A549 (cell line): Measurements from ENCODE around the gene AP1M1. TPM values are rescaled to one million over a fixed set of nuclear protein-coding genes. Genes with fewer than 3 reads are reported as not detected.

Experiments
- ATAC-seq, 2 experiments: fragments of 200-7000 bp in 1 of 2; fragments of >200 bp in 1 of 2; cut with Nextera tagmentation in 1 of 2; cut with Tn5 transposase in 1 of 2; 3 replicates each; pipeline versions ENCODE4 v1.8.0 to v1.9.1; 2018 to 2020; ENCODE audit warnings: mild to moderate bottlenecking in 1 of 2, moderate library complexity in 1 of 2
- CTCF ChIA-PET: fragments of 300-600 bp; sonication (Branson Sonifier 250); formaldehyde crosslinking; extraction: SDS; loops from one replicate; lab custom pipeline; 2021; ENCODE audit warnings: antibody characterized with exemption, inconsistent platforms; lab: Yijun Ruan, JAX
- POLR2A ChIA-PET: fragments of 350-600 bp; formaldehyde crosslinking; extraction: SDS; loops from one replicate; lab custom pipeline; 2021; ENCODE audit warnings: antibody characterized with exemption, inconsistent platforms; lab: Yijun Ruan, JAX
- DNase-seq, 2 experiments: peaks; one replicate each; pipeline versions ENCODE4 v3.0.0 to v3.0.0-alpha.2; 2011 to 2016; ENCODE audit warnings: low read depth in 1 of 2, low spot score in 1 of 2
- FAIRE-seq: peaks from 2 replicates; lab custom pipeline; 2011; peaks lifted over from hg19 to GRCh38; lab: Jason Lieb, UNC
- H3K27ac ChIP-seq, 2 experiments: fragments of >200 bp; sonication (Bioruptor Twin); formaldehyde crosslinking; 3 replicates each; pipeline ENCODE4 v1.5.1; 2016 to 2017
- H3K4me1 ChIP-seq: fragments of >200 bp; sonication (Bioruptor Twin); formaldehyde crosslinking; 3 replicates; pipeline ENCODE4 v1.6.1; 2016
- H3K4me2 ChIP-seq: fragments of >200 bp; sonication (Bioruptor Twin); formaldehyde crosslinking; 3 replicates; pipeline ENCODE4 v1.6.1; 2016
- H3K4me3 ChIP-seq: fragments of >200 bp; sonication (Bioruptor Twin); formaldehyde crosslinking; 3 replicates; pipeline ENCODE4 v1.5.1; 2016
- H3K9me3 ChIP-seq: fragments of >200 bp; sonication (Bioruptor Twin); formaldehyde crosslinking; 3 replicates; pipeline ENCODE4 v1.6.1; 2016
- ATOH8 ChIP-seq: fragments of 250-450 bp; sonication (Bioruptor Pico); IDR thresholded peaks from 2 replicates; pipeline ENCODE4 v1.5.0; 2020; ENCODE audit warnings: low read depth, mild to moderate bottlenecking, moderate library complexity
- BCL3 ChIP-seq: fragments of >200 bp; sonication (Bioruptor Twin); formaldehyde crosslinking; IDR thresholded peaks from 3 replicates; pipeline ENCODE4 v1.6.1; 2016
- CBX2 ChIP-seq: fragments of 200-600 bp; sonication (generic); IDR thresholded peaks from 2 replicates; pipeline ENCODE4 v1.6.1; 2016; ENCODE audit warnings: low read depth, mild to moderate bottlenecking, borderline replicate concordance
- CBX8 ChIP-seq: fragments of 200-600 bp; sonication (generic); IDR thresholded peaks from 2 replicates; pipeline ENCODE4 v1.6.1; 2016
- CEBPB ChIP-seq, 2 experiments: fragments of >200 bp in 1 of 2; sonication (Bioruptor Twin) in 1 of 2; formaldehyde crosslinking in 1 of 2; IDR thresholded peaks; 2 replicates each; pipeline ENCODE4 v1.6.1; 2012 to 2016
- EHMT2 ChIP-seq: fragments of 200-600 bp; sonication (generic); IDR thresholded peaks from 2 replicates; pipeline ENCODE4 v1.6.1; 2016; ENCODE audit warnings: antibody characterized with exemption, low read depth, mild to moderate bottlenecking, moderate library complexity
- ELK1 ChIP-seq: fragments of 150-350 bp; IDR thresholded peaks from 2 replicates; pipeline ENCODE4 v1.6.1; 2014; ENCODE audit warnings: low read depth, mild to moderate bottlenecking, low read length
- FOSB ChIP-seq: fragments of 250-450 bp; sonication (Bioruptor Pico); IDR thresholded peaks from 2 replicates; pipeline ENCODE4 v1.5.0; 2020; ENCODE audit warnings: mild to moderate bottlenecking, moderate library complexity
- HDAC2 ChIP-seq: fragments of 200-600 bp; sonication (generic); IDR thresholded peaks from 2 replicates; pipeline ENCODE4 v1.6.1; 2016
- HOXB13 ChIP-seq: fragments of 250-450 bp; sonication (Bioruptor Pico); IDR thresholded peaks from 2 replicates; pipeline ENCODE4 v1.5.0; 2020; ENCODE audit warnings: low read depth, mild to moderate bottlenecking, moderate library complexity
- JUN ChIP-seq, 2 experiments: fragments of >200 bp; sonication (Bioruptor Twin); formaldehyde crosslinking; IDR thresholded peaks; 2 replicates in 1 of 2; 3 replicates in 1 of 2; pipeline ENCODE4 v1.6.1; 2016 to 2017
- KDM5A ChIP-seq: fragments of 200-600 bp; sonication (generic); IDR thresholded peaks from 2 replicates; pipeline ENCODE4 v1.6.1; 2016; ENCODE audit warnings: antibody characterized with exemption, mild to moderate bottlenecking
- NR3C1 ChIP-seq: fragments of >200 bp; sonication (Bioruptor Twin); formaldehyde crosslinking; IDR thresholded peaks from 3 replicates; pipeline ENCODE4 v1.6.1; 2017
- POLR2A ChIP-seq: IDR thresholded peaks from 2 replicates; pipeline ENCODE4 v1.6.1; 2012; ENCODE audit warnings: mild to moderate bottlenecking, low read length
- POLR2AphosphoS2 ChIP-seq: conservative IDR thresholded peaks from 2 replicates; pipeline ENCODE4 v1.6.1; 2012; ENCODE audit warnings: low read length, improper control_type of control experiment, inconsistent platforms
- RAD21 ChIP-seq, 2 experiments: fragments of >200 bp in 1 of 2; sonication (Bioruptor Twin) in 1 of 2; formaldehyde crosslinking in 1 of 2; IDR thresholded peaks in 1 of 2; conservative IDR thresholded peaks in 1 of 2; 2 replicates in 1 of 2; 3 replicates in 1 of 2; pipeline ENCODE4 v1.6.1; 2012 to 2018; ENCODE audit warnings: inconsistent platforms in 1 of 2
- RCOR1 ChIP-seq: fragments of 150-350 bp; IDR thresholded peaks from 2 replicates; pipeline ENCODE4 v1.6.1; 2014; ENCODE audit warnings: antibody characterized with exemption, low read length, low read depth
- RNF2 ChIP-seq: fragments of 200-600 bp; sonication (generic); IDR thresholded peaks from 2 replicates; pipeline ENCODE4 v1.6.1; 2016; ENCODE audit warnings: low read depth, mild to moderate bottlenecking, antibody characterized with exemption, moderate library complexity, borderline replicate concordance
- SREBF2 ChIP-seq: fragments of 450-650 bp; IDR thresholded peaks from 2 replicates; pipeline ENCODE4 v1.6.1; 2014; ENCODE audit warnings: mild to moderate bottlenecking, moderate library complexity
- ZNF302 ChIP-seq: fragments of 250-450 bp; sonication (Bioruptor Pico); IDR thresholded peaks from 2 replicates; pipeline ENCODE4 v1.9.0; 2021; ENCODE audit warnings: inconsistent platforms, mild to moderate bottlenecking, moderate library complexity
- WGBS: methylation state at CpG from one replicate; pipeline ENCODE4 v1.1.6; 2017; ENCODE audit errors: missing lambda C conversion rate; 5-methylcytosine and 5-hydroxymethylcytosine counted together
- polyA plus RNA-seq, 4 experiments: library from polyadenylated mRNA; depleted of rRNA in 3 of 4; stranded (reverse); fragments of >200 nt; fragmentation: RNase III in 1 of 4; extraction: RNeasy Plus Mini Kit Qiagen cat#74134 plus additional on column Dnase treatment in 1 of 4; gene quantifications; 2 replicates in 3 of 4; 3 replicates in 1 of 4; pipeline ENCODE4 v1.2.3, GENCODE V29; 2011 to 2017
- TF ChIP-seq, protein P1 (sequence below): fragments of >200 bp; sonication (Bioruptor Twin); formaldehyde crosslinking; IDR thresholded peaks from 2 replicates; pipeline ENCODE4 v1.6.1; 2016
- TF ChIP-seq, protein P2 (sequence below): fragments of 450-650 bp; IDR thresholded peaks from 2 replicates; pipeline ENCODE4 v1.6.1; 2014; ENCODE audit warnings: antibody characterized with exemption

Gene AP1M1
- polyA plus RNA-seq, 2 of the 4 experiments (the other 2 are of a cell fraction): 42.5 to 63.0 TPM

GRCh38 chr19:16210168-16210567 lies 12.5 kb downstream of the AP1M1 start:
- Histone ChIP-seq H3K4me3 (no peak overlapping the region), H3K4me1 (no peaks in the 10 kb centered on the region), H3K4me2 (no peak overlapping the region), H3K9me3 (no peaks in the 10 kb centered on the region), H3K27ac (no peak overlapping the region)
- no peak for TF ChIP-seq ATOH8 (CRISPR knock-in tag)
- TF ChIP-seq, protein P1, sequence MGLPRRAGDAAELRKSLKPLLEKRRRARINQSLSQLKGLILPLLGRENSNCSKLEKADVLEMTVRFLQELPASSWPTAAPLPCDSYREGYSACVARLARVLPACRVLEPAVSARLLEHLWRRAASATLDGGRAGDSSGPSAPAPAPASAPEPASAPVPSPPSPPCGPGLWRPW: no peak
- TF ChIP-seq RAD21 (conservative IDR thresholded peaks at IDR 0.05 in 1 of 2, IDR thresholded peaks at IDR 0.05 in 1 of 2): no peak
- no peak for TF ChIP-seq CBX8
- TF ChIP-seq CBX2: no peak
- TF ChIP-seq EHMT2: no peak
- FAIRE-seq: no peak
- 84% methylated on average over 4 of the region's 4 CpGs for WGBS
- no peak for ATAC-seq
- DNase-seq: no peak
- POLR2A ChIA-PET: interaction anchor here (0.5 kb wide), 1 partner anchor 15 kb away, joined by 4 read pairs; no protein-coding TSS in a partner anchor
- CTCF ChIA-PET: interaction anchor here (0.6 kb wide), 1 partner anchor 173 kb away, joined by 3 read pairs; no protein-coding TSS in a partner anchor

- H3K4me2 ChIP-seq: no peak overlapping the region
- no peak for TF ChIP-seq POLR2A
- TF ChIP-seq HOXB13: no peak
- no peak for TF ChIP-seq ZNF302 (CRISPR knock-in tag)
- TF ChIP-seq FOSB (CRISPR knock-in tag): no peak
- no peak for TF ChIP-seq NR3C1
- no peak for TF ChIP-seq RCOR1
- H3K9me3 ChIP-seq: no peaks in the 10 kb centered on the region
- DNase-seq (no peak), FAIRE-seq (no peak), ATAC-seq (no peak)
- no peaks in the 10 kb centered on the region for H3K4me1 ChIP-seq
- no peak overlapping the region for H3K27ac ChIP-seq
- ChIA-PET CTCF (no interaction called here), POLR2A (no interaction called here)
- H3K4me3 ChIP-seq: no peak overlapping the region
Measured at GRCh38 chr19:16213076-16213475, 15.4 kb downstream of the AP1M1 start.

- Histone ChIP-seq H3K4me3 (no peak overlapping the region), H3K27ac (no peak overlapping the region), H3K9me3 (peaks cover 22% of the 10 kb centered on the region), H3K4me1 (no peaks in the 10 kb centered on the region), H3K4me2 (no peak overlapping the region)
- FAIRE-seq (no peak), DNase-seq (no peak), ATAC-seq (no peak)
- WGBS: 99% methylated on average over 10 of the region's 13 CpGs
- TF ChIP-seq, protein P2, sequence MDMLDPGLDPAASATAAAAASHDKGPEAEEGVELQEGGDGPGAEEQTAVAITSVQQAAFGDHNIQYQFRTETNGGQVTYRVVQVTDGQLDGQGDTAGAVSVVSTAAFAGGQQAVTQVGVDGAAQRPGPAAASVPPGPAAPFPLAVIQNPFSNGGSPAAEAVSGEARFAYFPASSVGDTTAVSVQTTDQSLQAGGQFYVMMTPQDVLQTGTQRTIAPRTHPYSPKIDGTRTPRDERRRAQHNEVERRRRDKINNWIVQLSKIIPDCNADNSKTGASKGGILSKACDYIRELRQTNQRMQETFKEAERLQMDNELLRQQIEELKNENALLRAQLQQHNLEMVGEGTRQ: no peak
- TF ChIP-seq JUN (IDR thresholded peaks at IDR 0.05) (no peak), CEBPB (IDR thresholded peaks at IDR 0.05) (no peak), POLR2AphosphoS2 (no peak), ELK1 (no peak), RNF2 (no peak), ZNF302 (CRISPR knock-in tag) (no peak), KDM5A (no peak), HDAC2 (no peak), BCL3 (no peak), SREBF2 (no peak)
- ChIA-PET POLR2A (no interaction called here), CTCF (interaction anchor here (1.0 to 1.1 kb wide), 2 partner anchors 10 to 166 kb away, joined by 3 to 5 read pairs; no protein-coding TSS in a partner anchor)
Measured at GRCh38 chr19:16216744-16217670, 19.3 kb downstream of the AP1M1 start.
